ENCODE data around the gene MEFV. TPM values are rescaled to one million over a fixed set of nuclear protein-coding genes. Genes with fewer than 3 reads are reported as not detected.

MEFV gene, protein sequence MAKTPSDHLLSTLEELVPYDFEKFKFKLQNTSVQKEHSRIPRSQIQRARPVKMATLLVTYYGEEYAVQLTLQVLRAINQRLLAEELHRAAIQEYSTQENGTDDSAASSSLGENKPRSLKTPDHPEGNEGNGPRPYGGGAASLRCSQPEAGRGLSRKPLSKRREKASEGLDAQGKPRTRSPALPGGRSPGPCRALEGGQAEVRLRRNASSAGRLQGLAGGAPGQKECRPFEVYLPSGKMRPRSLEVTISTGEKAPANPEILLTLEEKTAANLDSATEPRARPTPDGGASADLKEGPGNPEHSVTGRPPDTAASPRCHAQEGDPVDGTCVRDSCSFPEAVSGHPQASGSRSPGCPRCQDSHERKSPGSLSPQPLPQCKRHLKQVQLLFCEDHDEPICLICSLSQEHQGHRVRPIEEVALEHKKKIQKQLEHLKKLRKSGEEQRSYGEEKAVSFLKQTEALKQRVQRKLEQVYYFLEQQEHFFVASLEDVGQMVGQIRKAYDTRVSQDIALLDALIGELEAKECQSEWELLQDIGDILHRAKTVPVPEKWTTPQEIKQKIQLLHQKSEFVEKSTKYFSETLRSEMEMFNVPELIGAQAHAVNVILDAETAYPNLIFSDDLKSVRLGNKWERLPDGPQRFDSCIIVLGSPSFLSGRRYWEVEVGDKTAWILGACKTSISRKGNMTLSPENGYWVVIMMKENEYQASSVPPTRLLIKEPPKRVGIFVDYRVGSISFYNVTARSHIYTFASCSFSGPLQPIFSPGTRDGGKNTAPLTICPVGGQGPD
- under 1 TPM in 1 of 2 experiments, not detected in 1; 0.18 TPM for total RNA-seq
- not detected for polyA plus RNA-seq

DNA sequence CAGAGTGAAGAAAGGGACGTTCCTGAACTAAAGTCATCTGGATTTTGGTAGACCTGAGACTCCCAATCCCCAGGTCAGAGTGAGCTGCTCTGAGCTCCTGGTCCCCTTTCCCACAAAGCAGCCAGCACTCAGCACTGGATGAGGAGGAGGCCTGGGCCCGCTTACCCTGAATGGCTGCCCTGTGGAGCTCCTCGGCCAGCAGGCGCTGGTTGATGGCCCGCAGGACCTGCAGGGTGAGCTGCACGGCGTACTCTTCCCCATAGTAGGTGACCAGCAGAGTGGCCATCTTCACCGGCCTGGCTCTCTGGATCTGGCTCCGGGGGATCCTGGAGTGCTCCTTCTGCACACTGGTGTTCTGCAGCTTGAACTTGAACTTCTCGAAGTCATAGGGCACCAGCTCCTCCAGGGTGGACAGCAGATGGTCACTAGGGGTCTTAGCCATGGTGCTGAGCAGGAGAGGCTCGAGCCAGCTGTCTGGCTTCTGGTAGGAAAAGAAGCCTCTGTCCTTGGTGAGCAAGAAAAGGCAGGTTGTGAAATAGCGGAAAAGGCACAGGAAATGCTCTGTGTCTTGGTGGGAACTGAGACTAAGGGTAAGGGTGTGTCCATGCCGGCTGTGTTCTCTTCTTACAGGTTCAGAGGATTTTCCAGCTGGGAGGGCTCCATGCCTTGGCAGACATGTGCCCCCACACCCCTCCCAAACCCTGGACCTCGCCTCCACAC lies at the start of gene MEFV:
MEFV (minus strand) TSS at position 488 of the 720 bp plus-strand sequence; CDS start at position 442, 46 bp downstream.
- Histone ChIP-seq H3K4me1 (ENCODE audit: insufficient read depth, low read length) (no peaks in the 10 kb centered on the region), H3K4me3 (ENCODE audit: low read length) (no peak within 1 kb of the TSS), H3K27me3 (ENCODE audit: insufficient read depth, low read length, poor library complexity, severe bottlenecking) (no peaks in the 10 kb centered on the region), H3K27ac (ENCODE audit: low read depth, low read length) (no peak within 1 kb of the TSS), H3K36me3 (ENCODE audit: insufficient read depth, low read length) (no peaks in the 10 kb centered on the region), H3K9me3 (ENCODE audit: low read length) (no peaks in the 10 kb centered on the region)
- ChIA-PET CTCF (no interaction called here), POLR2A (no interaction called here)
- peak within 1 kb of the TSS in 1 of 8 donors; percentile 38 for H3K27ac Mint-ChIP-seq
- no peaks in the 10 kb centered on the region for H3K36me3 Mint-ChIP-seq
- H3K27me3 Mint-ChIP-seq, result peaks cover 2 to 11% of the 10 kb centered on the region in 2 donors
- H3K9me3 Mint-ChIP-seq, result no peaks in the 10 kb centered on the region
- DNase-seq, result no peak
- H3K4me1 Mint-ChIP-seq, result no peaks in the 10 kb centered on the region
- peak within 1 kb of the TSS in 1 of 7 donors; percentile 15 for H3K4me3 Mint-ChIP-seq

DNA sequence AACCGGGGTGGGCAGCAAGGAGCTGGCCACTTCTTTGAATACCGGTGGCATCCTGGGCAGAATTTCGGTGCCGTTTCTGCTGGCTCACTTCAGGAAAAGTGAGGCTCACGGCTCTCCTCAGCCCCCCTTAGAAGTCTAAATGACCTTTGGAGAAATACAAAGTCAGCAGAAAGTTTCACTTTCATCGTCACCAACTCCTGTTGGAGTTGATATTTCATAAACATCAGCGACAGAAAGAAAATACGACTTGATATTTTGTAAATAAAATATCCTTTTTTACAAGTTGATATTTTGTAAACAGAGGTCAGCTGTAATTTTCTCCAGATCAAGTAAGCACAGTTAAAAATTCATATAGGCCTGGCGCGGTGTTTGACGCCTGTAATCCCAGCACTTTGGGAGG lies 49.6 kb upstream of the MEFV start:
- Histone ChIP-seq H3K36me3 (ENCODE audit: insufficient read depth, low read length) (peaks cover 14% of the 10 kb centered on the region), H3K27me3 (ENCODE audit: insufficient read depth, low read length, poor library complexity, severe bottlenecking) (no peaks in the 10 kb centered on the region), H3K4me3 (ENCODE audit: low read length) (peak overlapping the region; percentile 72), H3K27ac (ENCODE audit: low read depth, low read length) (no peak overlapping the region), H3K4me1 (ENCODE audit: insufficient read depth, low read length) (peaks cover 18% of the 10 kb centered on the region), H3K9me3 (ENCODE audit: low read length) (peaks cover 19% of the 10 kb centered on the region)
- Mint-ChIP-seq H3K36me3 (peaks cover 18 to 57% (median 46%) of the 10 kb centered on the region in 3 donors), H3K9me3 (peaks cover 12 to 53% (median 47%) of the 10 kb centered on the region in 5 donors), H3K4me1 (peaks cover 16 to 38% (median 24%) of the 10 kb centered on the region in 3 donors), H3K27me3 (no peaks in the 10 kb centered on the region), H3K4me3 (peak overlapping the region; percentile 76 to 93 (median 85)), H3K27ac (peak overlapping the region in 7 of 8 donors; percentile 63 to 89 (median 79))
- ChIA-PET CTCF (interaction anchor here (0.9 to 1.8 kb wide), 4 partner anchors 11 to 95 kb away, joined by 3 to 6 read pairs (median 3); partner anchors contain the start of genes ZNF174, ZNF263 and ZSCAN32), POLR2A (interaction anchor here (0.6 to 3.0 kb wide), 10 partner anchors 10 to 195 kb away, joined by 3 to 21 read pairs (median 4); partner anchors contain the start of genes CLUAP1, ZNF174, ZNF263 and ZSCAN32)
- no peak for DNase-seq

DNA sequence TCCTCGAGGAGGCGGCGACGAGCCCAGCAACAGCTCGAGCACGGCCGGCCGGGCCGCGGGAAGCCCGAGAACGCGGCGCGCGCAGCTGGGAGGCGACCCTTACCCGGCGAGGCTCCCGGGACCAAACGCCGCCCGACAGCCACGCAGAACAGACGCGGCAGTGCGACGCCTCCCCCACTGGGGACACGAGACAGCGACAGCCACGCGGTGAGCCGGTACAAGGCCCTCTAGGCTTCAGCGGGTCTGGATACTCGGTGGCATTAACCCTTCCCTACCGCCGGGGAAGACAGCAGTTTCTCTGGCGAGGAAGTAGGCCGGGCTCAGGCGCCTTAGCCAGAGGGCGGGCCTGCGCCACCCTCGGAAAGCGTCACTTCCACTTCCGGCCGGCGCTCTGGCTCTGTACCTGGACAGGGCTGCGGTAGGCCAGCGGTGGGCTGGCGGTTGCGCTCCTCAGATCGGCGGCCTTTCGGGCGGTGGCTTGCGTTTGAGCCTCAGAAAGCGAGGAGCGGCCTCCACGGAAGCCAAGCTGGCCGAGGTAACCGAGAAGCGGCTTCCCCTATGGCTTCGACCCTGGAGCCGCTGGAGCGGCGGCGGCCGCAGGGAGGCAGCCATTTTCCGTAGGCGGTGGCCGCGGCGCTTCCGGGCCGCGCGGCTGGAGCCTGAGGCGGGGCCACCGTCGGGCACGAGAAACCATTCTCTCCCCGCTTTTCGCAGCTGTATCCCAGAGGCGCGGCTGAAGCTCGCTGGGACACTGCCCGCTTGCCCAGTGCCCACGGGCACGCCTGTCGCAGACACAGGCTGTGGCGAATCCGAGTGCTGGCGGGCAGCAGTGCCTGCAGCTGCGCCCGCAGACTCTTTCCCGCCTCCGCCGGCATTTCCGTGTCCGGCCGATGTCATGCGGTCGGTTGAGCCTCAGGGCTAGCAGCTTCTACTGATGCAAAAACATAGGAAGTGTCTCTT lies 49.0 kb upstream of the MEFV start, which contains the start of the genes TIGD7 and ZNF75A:
TIGD7 (minus strand) TSS at position 322 of the 960 bp plus-strand sequence. CDS start 4,816 bp downstream, outside the sequence.
ZNF75A (plus strand) TSS at position 389 of the 960 bp plus-strand sequence. CDS start 2,932 bp downstream, outside the sequence.
- H3K4me1 ChIP-seq (ENCODE audit: insufficient read depth, low read length), result peaks cover 18% of the 10 kb centered on the region
- Mint-ChIP-seq H3K36me3 (peaks cover 21 to 58% (median 50%) of the 10 kb centered on the region in 3 donors), H3K4me1 (peaks cover 16 to 38% (median 24%) of the 10 kb centered on the region in 3 donors), H3K27ac (peak within 1 kb of the TSS; percentile 63 to 90 (median 86)), H3K4me3 (peak within 1 kb of the TSS; percentile 79 to 93 (median 85)), H3K27me3 (no peaks in the 10 kb centered on the region), H3K9me3 (peaks cover 17 to 53% (median 47%) of the 10 kb centered on the region in 5 donors)
- H3K4me3 ChIP-seq (ENCODE audit: low read length), result peak within 1 kb of the TSS; percentile 72
- ChIA-PET POLR2A (interaction anchor here (0.6 to 3.0 kb wide), 10 partner anchors 11 to 455 kb away, joined by 3 to 21 read pairs (median 4); partner anchors contain the start of genes CLUAP1, ZNF174, ZNF263 and ZSCAN32), CTCF (interaction anchor here (0.9 to 1.8 kb wide), 5 partner anchors 12 to 95 kb away, joined by 3 to 6 read pairs (median 3); partner anchors contain the start of genes ZNF174, ZNF263 and ZSCAN32)
- H3K27ac ChIP-seq (ENCODE audit: low read depth, low read length), result peak within 1 kb of the TSS; percentile 82
- H3K9me3 ChIP-seq (ENCODE audit: low read length), result peaks cover 20% of the 10 kb centered on the region
- peaks cover 14% of the 10 kb centered on the region for H3K36me3 ChIP-seq (ENCODE audit: insufficient read depth, low read length)
- DNase-seq, result peak; percentile 68 to 90 (median 83)
- no peaks in the 10 kb centered on the region for H3K27me3 ChIP-seq (ENCODE audit: insufficient read depth, low read length, poor library complexity, severe bottlenecking)

DNA sequence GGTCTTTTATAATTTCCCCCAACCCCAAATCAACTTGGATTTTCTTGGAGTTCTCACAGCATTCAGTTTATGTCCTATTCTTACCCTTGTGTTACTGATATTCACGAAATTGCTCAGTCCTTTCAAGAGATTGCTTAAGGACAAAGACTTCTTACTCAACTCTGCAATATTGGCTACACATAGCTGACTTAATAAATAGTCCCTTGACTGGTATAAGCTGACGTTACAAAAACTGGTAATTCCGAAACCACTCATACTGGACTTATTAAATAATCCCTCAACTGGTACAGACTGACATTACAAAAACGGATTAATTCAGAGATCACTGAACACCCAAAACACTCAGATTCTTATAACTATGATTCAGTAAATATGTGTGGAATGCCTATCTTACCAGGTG lies 47.9 kb upstream of the MEFV start:
- Histone ChIP-seq H3K4me1 (ENCODE audit: insufficient read depth, low read length) (peaks cover 18% of the 10 kb centered on the region), H3K27me3 (ENCODE audit: insufficient read depth, low read length, poor library complexity, severe bottlenecking) (no peaks in the 10 kb centered on the region), H3K27ac (ENCODE audit: low read depth, low read length) (no peak overlapping the region), H3K4me3 (ENCODE audit: low read length) (peak overlapping the region; percentile 72), H3K9me3 (ENCODE audit: low read length) (peaks cover 20% of the 10 kb centered on the region), H3K36me3 (ENCODE audit: insufficient read depth, low read length) (peaks cover 14% of the 10 kb centered on the region)
- peaks cover 13 to 53% (median 48%) of the 10 kb centered on the region in 5 donors for H3K9me3 Mint-ChIP-seq
- no peaks in the 10 kb centered on the region for H3K27me3 Mint-ChIP-seq
- ChIA-PET POLR2A (interaction anchor here (0.6 to 3.0 kb wide), 6 partner anchors 12 to 456 kb away, joined by 3 to 21 read pairs (median 6); partner anchors contain the start of genes ZNF174, ZNF263 and ZSCAN32), CTCF (interaction anchor here (1.1 to 1.5 kb wide), 2 partner anchors 19 to 21 kb away, joined by 3 to 5 read pairs; partner anchors contain the start of gene ZNF263)
- peak overlapping the region; percentile 79 to 93 (median 85) for H3K4me3 Mint-ChIP-seq
- DNase-seq, result no peak
- H3K4me1 Mint-ChIP-seq, result peaks cover 16 to 38% (median 24%) of the 10 kb centered on the region in 3 donors
- peak overlapping the region in 7 of 8 donors; percentile 21 to 90 (median 87) for H3K27ac Mint-ChIP-seq
- H3K36me3 Mint-ChIP-seq, result peaks cover 26 to 61% (median 53%) of the 10 kb centered on the region in 3 donors

DNA sequence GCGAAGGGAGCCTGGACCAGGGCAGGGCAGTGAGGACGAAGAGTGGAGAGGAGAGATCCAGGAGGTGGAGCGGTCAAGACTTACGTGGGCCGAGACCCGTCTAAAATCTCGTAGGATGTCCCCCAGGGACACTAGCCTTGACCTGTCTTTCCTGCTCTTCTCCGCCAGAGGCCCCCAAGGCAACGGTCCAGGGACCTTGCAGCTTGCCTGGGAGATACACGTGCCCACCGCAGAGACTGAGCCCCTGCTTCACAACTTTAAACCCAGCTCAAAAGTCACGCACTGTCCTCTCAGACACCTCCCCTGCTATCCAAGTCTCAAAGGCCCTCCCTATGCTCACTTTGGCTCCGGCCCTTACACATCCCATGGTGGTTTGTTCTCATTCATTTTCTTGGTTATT lies 39.4 kb upstream of the MEFV start:
- peaks cover 13% of the 10 kb centered on the region for H3K36me3 ChIP-seq (ENCODE audit: insufficient read depth, low read length)
- Mint-ChIP-seq H3K9me3 (peaks cover 23 to 81% (median 72%) of the 10 kb centered on the region in 5 donors), H3K4me3 (no peak overlapping the region), H3K27ac (peak overlapping the region in 1 of 8 donors; percentile 13), H3K4me1 (peaks cover 5 to 12% (median 7%) of the 10 kb centered on the region in 3 donors), H3K36me3 (peaks cover 29 to 69% (median 62%) of the 10 kb centered on the region in 3 donors), H3K27me3 (no peaks in the 10 kb centered on the region)
- DNase-seq, result no peak
- no peak overlapping the region for H3K27ac ChIP-seq (ENCODE audit: low read depth, low read length)
- H3K4me1 ChIP-seq (ENCODE audit: insufficient read depth, low read length), result no peaks in the 10 kb centered on the region
- H3K27me3 ChIP-seq (ENCODE audit: insufficient read depth, low read length, poor library complexity, severe bottlenecking), result no peaks in the 10 kb centered on the region
- POLR2A ChIA-PET, result no interaction called here
- no peak overlapping the region for H3K4me3 ChIP-seq (ENCODE audit: low read length)
- H3K9me3 ChIP-seq (ENCODE audit: low read length), result peaks cover 29% of the 10 kb centered on the region
- CTCF ChIA-PET, result no interaction called here

DNA sequence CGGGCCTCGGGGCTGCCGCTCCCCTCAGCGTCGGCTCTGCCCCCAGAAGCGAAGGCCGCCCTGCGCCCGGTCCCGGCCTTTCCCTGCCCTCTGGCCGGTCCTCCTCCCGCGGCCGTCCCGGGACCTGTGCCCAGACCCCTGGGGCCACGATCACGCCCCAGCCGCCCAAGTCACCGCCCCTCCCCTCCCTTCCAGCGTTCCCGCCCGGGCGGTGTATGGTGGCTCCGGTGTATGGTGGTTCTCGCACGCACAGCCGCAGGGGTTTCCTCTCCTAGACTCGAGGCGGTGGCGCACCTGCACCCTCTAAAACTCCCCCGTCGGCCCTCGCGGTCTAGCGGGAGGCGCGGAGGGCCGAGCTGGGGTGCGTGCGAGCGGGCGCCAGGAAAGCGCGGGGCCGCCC lies 38.8 kb upstream of the MEFV start:
- no peak overlapping the region for H3K4me3 Mint-ChIP-seq
- H3K36me3 ChIP-seq (ENCODE audit: insufficient read depth, low read length), result peaks cover 19% of the 10 kb centered on the region
- H3K4me3 ChIP-seq (ENCODE audit: low read length), result no peak overlapping the region
- no peak overlapping the region for H3K27ac Mint-ChIP-seq
- peaks cover 35% of the 10 kb centered on the region for H3K9me3 ChIP-seq (ENCODE audit: low read length)
- H3K4me1 ChIP-seq (ENCODE audit: insufficient read depth, low read length), result no peaks in the 10 kb centered on the region
- no peak for DNase-seq
- peaks cover 5 to 12% (median 7%) of the 10 kb centered on the region in 3 donors for H3K4me1 Mint-ChIP-seq
- H3K27me3 ChIP-seq (ENCODE audit: insufficient read depth, low read length, poor library complexity, severe bottlenecking), result no peaks in the 10 kb centered on the region
- no peaks in the 10 kb centered on the region for H3K27me3 Mint-ChIP-seq
- H3K27ac ChIP-seq (ENCODE audit: low read depth, low read length), result no peak overlapping the region
- POLR2A ChIA-PET, result no interaction called here
- CTCF ChIA-PET, result no interaction called here
- H3K9me3 Mint-ChIP-seq, result peaks cover 26 to 81% (median 73%) of the 10 kb centered on the region in 5 donors
- H3K36me3 Mint-ChIP-seq, result peaks cover 29 to 69% (median 62%) of the 10 kb centered on the region in 3 donors

Data from CD8-positive, alpha-beta memory T cell (primary cell).